Gastrocnemius medialis (tissue), 4 donors: Measurements from ENCODE around the gene SAMMSON. TPM values are rescaled to one million over a fixed set of nuclear protein-coding genes. Genes with fewer than 3 reads are reported as not detected.

Experiments used
- ATAC-seq, 2 donors: fragments of 150-250 bp; one replicate each; pipeline ENCODE4 v1.9.1; 2016
- DNase-seq, 2 donors: peaks; one replicate each; pipeline ENCODE4 v3.0.0-alpha.2; 2019
- H3K27ac ChIP-seq, 4 donors: fragments of 200-600 bp; sonication (generic); 1 replicate in 1 of 4; 2 replicates in 3 of 4; pipeline ENCODE4 v1.5.1; 2016 to 2018; ENCODE audit warnings: mild to moderate bottlenecking in 2 of 4, moderate library complexity in 1 of 4
- H3K27me3 ChIP-seq, 3 donors: fragments of 200-600 bp; sonication (generic) in 2 of 3; 1 replicate in 1 of 3; 2 replicates in 2 of 3; pipeline versions ENCODE4 v1.5.1 to v1.6.0; 2016 to 2019; ENCODE audit warnings: mild to moderate bottlenecking in 1 of 3, moderate library complexity in 1 of 3
- H3K36me3 ChIP-seq, 2 donors: fragments of 200-600 bp; sonication (generic) in 1 of 2; one replicate each; pipeline ENCODE4 v1.5.1; 2017 to 2018
- H3K4me1 ChIP-seq, 2 donors: fragments of 200-600 bp; sonication (generic) in 1 of 2; one replicate each; pipeline ENCODE4 v1.5.1; 2016 to 2017; ENCODE audit warnings: mild to moderate bottlenecking in 2 of 2
- H3K4me3 ChIP-seq, 4 donors: fragments of 200-600 bp; sonication (generic) in 3 of 4; 1 replicate in 1 of 4; 2 replicates in 3 of 4; pipeline ENCODE4 v1.5.1; 2016 to 2019; ENCODE audit warnings: mild to moderate bottlenecking in 2 of 4
- H3K9me3 ChIP-seq, 3 donors: fragments of 200-600 bp; sonication (generic) in 2 of 3; 1 replicate in 1 of 3; 2 replicates in 2 of 3; pipeline ENCODE4 v1.5.1; 2016 to 2019
- CTCF ChIP-seq, 5 experiments: fragments of 450-650 bp in 3 of 5; fragments of 200-600 bp in 2 of 5; sonication (generic) in 2 of 5; IDR thresholded peaks in 4 of 5; conservative IDR thresholded peaks in 1 of 5; 1 replicate in 4 of 5; 2 replicates in 1 of 5; pipeline ENCODE4 v1.5.1; 2016 to 2019; ENCODE audit warnings: antibody characterized with exemption in 5 of 5, mild to moderate bottlenecking in 3 of 5, moderate library complexity in 3 of 5
- POLR2A ChIP-seq, 2 donors: fragments of 450-650 bp; IDR thresholded peaks; one replicate each; pipeline ENCODE4 v1.6.1; 2017; ENCODE audit warnings: antibody characterized with exemption in 2 of 2, mild to moderate bottlenecking in 2 of 2, moderate library complexity in 2 of 2
- in situ Hi-C, 4 donors: fragments of 200-750 bp; cut with MboI; loops; one replicate each; pipeline versions ENCODE4 v1.15.0 to v1.8.0; 2017; ENCODE audit warnings: low sequenced_read_pairs in 4 of 4
- intact Hi-C: fragments of 100-400 bp; cut with DNase I; formaldehyde crosslinking; loops from one replicate; pipeline ENCODE4 v1.15.1; 2023; ENCODE audit warnings: low total_unique reads
- total RNA-seq, 4 donors: library from RNA; depleted of rRNA; stranded (reverse); fragments of >200 nt; gene quantifications; one replicate each; pipeline versions ENCODE4 v1.1.0 to v1.2.3, GENCODE V29; 2016

The SAMMSON gene
- total RNA-seq, 4 donors from 2014 or later: not detected

- no peaks in the 10 kb centered on the region for H3K27me3 ChIP-seq
- no peaks in the 10 kb centered on the region for H3K9me3 ChIP-seq
- DNase-seq (no peak), ATAC-seq (no peak)
- no peak overlapping the region for H3K4me3 ChIP-seq
- no peaks in the 10 kb centered on the region for H3K36me3 ChIP-seq
- no peak overlapping the region for H3K27ac ChIP-seq
- H3K4me1 ChIP-seq: no peaks in the 10 kb centered on the region
- no peak for TF ChIP-seq POLR2A (IDR thresholded peaks at IDR 0.05)
- TF ChIP-seq CTCF (IDR thresholded peaks at IDR 0.05 in 4 of 5, conservative IDR thresholded peaks at IDR 0.05 in 1 of 5): no peak
- in situ Hi-C loops (no loop called here), intact Hi-C loops (no loop called here)
Observed at GRCh38 chr3:70114431-70114830, 114.9 kb downstream of the SAMMSON start.

- in situ Hi-C loops (no loop called here), intact Hi-C loops (no loop called here)
- TF ChIP-seq POLR2A (IDR thresholded peaks at IDR 0.05): no peak
- TF ChIP-seq CTCF (IDR thresholded peaks at IDR 0.05 in 4 of 5, conservative IDR thresholded peaks at IDR 0.05 in 1 of 5): no peak
- no peak overlapping the region for H3K4me3 ChIP-seq
- ATAC-seq (no peak), DNase-seq (no peak)
- no peaks in the 10 kb centered on the region for H3K36me3 ChIP-seq
- H3K27me3 ChIP-seq: no peaks in the 10 kb centered on the region
- H3K4me1 ChIP-seq: no peaks in the 10 kb centered on the region
- no peaks in the 10 kb centered on the region for H3K9me3 ChIP-seq
- H3K27ac ChIP-seq: no peak overlapping the region
Observed at GRCh38 chr3:70119879-70120278, 120.3 kb downstream of the SAMMSON start.
